ENCODE results near the gene ZNF44. TPM values are rescaled to one million over a fixed set of nuclear protein-coding genes. Genes with fewer than 3 reads are reported as not detected.

Gene ZNF44
- total and polyA plus RNA-seq, 2 of the 13 experiments (the other 11 are each of a cell fraction or from before 2014, with no cell fraction given) = 6.9 to 15.7 TPM

DNA sequence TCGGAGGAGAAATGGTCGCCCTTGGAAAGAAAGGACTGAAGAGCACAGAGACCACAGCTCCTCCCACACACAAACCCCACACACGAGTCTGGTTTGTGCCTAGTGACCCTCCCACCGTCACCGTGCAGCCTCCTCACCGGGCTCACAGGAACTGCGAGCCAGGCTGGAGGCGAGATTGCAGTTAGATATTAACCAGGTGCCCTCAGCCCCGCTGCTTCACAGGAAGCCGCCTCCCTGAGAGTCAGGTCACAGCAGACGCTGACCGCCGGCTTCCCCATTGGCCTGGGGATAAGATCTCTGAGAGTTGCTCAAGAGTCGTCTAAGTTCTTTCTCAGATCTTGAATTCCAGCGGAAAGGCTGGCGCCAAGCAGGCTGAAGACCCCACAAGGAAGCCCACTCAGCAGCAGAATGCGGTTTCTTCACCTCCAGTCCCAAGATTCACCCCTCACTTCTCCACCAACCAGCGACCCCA lies 870 bp downstream of the ZNF44 start (continued):
- no peak for TF ChIP-seq SOX13 (IDR thresholded peaks at IDR 0.05)
- TF ChIP-seq SOX13 (CRISPR knock-in tag; conservative IDR thresholded peaks at IDR 0.05 in 1 of 2, IDR thresholded peaks at IDR 0.05 in 1 of 2) = peak in 1 of 2 experiments; percentile 2; a peak in 1 of 4 replicates
- TF ChIP-seq SMARCC2 (IDR thresholded peaks at IDR 0.05) = no peak
- TF ChIP-seq NCOR1 (IDR thresholded peaks at IDR 0.05; ENCODE audit: borderline replicate concordance, low read length) = no peak; the same call in 1 of the 2 replicates
- TF ChIP-seq TFAP4 (IDR thresholded peaks at IDR 0.05; ENCODE audit: borderline replicate concordance, low read depth) = peak; percentile 49; the same call in 1 of the 2 replicates
- TF ChIP-seq NR0B2 (CRISPR knock-in tag; IDR thresholded peaks at IDR 0.05) = no peak
- no peak for TF ChIP-seq ZNF746 (CRISPR knock-in tag; IDR thresholded peaks at IDR 0.05)
- TF ChIP-seq XBP1 (CRISPR knock-in tag; IDR thresholded peaks at IDR 0.05) = no peak
- TF ChIP-seq, protein P1, sequence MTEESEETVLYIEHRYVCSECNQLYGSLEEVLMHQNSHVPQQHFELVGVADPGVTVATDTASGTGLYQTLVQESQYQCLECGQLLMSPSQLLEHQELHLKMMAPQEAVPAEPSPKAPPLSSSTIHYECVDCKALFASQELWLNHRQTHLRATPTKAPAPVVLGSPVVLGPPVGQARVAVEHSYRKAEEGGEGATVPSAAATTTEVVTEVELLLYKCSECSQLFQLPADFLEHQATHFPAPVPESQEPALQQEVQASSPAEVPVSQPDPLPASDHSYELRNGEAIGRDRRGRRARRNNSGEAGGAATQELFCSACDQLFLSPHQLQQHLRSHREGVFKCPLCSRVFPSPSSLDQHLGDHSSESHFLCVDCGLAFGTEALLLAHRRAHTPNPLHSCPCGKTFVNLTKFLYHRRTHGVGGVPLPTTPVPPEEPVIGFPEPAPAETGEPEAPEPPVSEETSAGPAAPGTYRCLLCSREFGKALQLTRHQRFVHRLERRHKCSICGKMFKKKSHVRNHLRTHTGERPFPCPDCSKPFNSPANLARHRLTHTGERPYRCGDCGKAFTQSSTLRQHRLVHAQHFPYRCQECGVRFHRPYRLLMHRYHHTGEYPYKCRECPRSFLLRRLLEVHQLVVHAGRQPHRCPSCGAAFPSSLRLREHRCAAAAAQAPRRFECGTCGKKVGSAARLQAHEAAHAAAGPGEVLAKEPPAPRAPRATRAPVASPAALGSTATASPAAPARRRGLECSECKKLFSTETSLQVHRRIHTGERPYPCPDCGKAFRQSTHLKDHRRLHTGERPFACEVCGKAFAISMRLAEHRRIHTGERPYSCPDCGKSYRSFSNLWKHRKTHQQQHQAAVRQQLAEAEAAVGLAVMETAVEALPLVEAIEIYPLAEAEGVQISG (CRISPR knock-in tag; IDR thresholded peaks at IDR 0.05) = peak; percentile 66
- no peak; the same call in 1 of the 2 replicates for TF ChIP-seq MXD1 (CRISPR knock-in tag; IDR thresholded peaks at IDR 0.05)
- TF ChIP-seq ZNF446 (CRISPR knock-in tag; IDR thresholded peaks at IDR 0.05) = no peak
- peak; percentile 69 for TF ChIP-seq HDAC1 (CRISPR knock-in tag; IDR thresholded peaks at IDR 0.05)
- TF ChIP-seq, protein P2, sequence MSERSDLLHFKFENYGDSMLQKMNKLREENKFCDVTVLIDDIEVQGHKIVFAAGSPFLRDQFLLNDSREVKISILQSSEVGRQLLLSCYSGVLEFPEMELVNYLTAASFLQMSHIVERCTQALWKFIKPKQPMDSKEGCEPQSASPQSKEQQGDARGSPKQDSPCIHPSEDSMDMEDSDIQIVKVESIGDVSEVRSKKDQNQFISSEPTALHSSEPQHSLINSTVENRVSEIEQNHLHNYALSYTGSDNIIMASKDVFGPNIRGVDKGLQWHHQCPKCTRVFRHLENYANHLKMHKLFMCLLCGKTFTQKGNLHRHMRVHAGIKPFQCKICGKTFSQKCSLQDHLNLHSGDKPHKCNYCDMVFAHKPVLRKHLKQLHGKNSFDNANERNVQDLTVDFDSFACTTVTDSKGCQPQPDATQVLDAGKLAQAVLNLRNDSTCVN (CRISPR knock-in tag; IDR thresholded peaks at IDR 0.05; ENCODE audit: borderline replicate concordance) = 0 out of 2 replicates have a peak, but pooled peaks have one; percentile 38
- TF ChIP-seq, protein P3, sequence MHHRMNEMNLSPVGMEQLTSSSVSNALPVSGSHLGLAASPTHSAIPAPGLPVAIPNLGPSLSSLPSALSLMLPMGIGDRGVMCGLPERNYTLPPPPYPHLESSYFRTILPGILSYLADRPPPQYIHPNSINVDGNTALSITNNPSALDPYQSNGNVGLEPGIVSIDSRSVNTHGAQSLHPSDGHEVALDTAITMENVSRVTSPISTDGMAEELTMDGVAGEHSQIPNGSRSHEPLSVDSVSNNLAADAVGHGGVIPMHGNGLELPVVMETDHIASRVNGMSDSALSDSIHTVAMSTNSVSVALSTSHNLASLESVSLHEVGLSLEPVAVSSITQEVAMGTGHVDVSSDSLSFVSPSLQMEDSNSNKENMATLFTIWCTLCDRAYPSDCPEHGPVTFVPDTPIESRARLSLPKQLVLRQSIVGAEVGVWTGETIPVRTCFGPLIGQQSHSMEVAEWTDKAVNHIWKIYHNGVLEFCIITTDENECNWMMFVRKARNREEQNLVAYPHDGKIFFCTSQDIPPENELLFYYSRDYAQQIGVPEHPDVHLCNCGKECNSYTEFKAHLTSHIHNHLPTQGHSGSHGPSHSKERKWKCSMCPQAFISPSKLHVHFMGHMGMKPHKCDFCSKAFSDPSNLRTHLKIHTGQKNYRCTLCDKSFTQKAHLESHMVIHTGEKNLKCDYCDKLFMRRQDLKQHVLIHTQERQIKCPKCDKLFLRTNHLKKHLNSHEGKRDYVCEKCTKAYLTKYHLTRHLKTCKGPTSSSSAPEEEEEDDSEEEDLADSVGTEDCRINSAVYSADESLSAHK (CRISPR knock-in tag; IDR thresholded peaks at IDR 0.05; ENCODE audit: borderline replicate concordance) = no peak
- TF ChIP-seq KLF16 (CRISPR knock-in tag; IDR thresholded peaks at IDR 0.05) = peak in 1 of 2 experiments; percentile 85; a peak in 2 of 4 replicates
- no peak for TF ChIP-seq MBNL3 (CRISPR knock-in tag; conservative IDR thresholded peaks at IDR 0.05)
- TF ChIP-seq, protein P4, sequence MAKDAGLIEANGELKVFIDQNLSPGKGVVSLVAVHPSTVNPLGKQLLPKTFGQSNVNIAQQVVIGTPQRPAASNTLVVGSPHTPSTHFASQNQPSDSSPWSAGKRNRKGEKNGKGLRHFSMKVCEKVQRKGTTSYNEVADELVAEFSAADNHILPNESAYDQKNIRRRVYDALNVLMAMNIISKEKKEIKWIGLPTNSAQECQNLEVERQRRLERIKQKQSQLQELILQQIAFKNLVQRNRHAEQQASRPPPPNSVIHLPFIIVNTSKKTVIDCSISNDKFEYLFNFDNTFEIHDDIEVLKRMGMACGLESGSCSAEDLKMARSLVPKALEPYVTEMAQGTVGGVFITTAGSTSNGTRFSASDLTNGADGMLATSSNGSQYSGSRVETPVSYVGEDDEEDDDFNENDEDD (CRISPR knock-in tag; IDR thresholded peaks at IDR 0.05; ENCODE audit: borderline replicate concordance) = peak; percentile 65; the same call in 1 of the 2 replicates
- peak; percentile 21; the same call in 1 of the 2 replicates for TF ChIP-seq ZMYM4 (CRISPR knock-in tag; IDR thresholded peaks at IDR 0.05)
- 0 out of 2 replicates have a peak, but pooled peaks have one; percentile 3 for TF ChIP-seq ZNF772 (CRISPR knock-in tag; IDR thresholded peaks at IDR 0.05)
- TF ChIP-seq HIVEP1 (CRISPR knock-in tag; IDR thresholded peaks at IDR 0.05) = no peak

Data from HepG2 (cell line).